IPS DF 6.9 (cell line): ENCODE results near the gene GHRH.

Experiments
- DNase-seq: peaks from one replicate; pipeline ENCODE4 v3.0.0-alpha.2; 2013; ENCODE audit warnings: low read depth, low spot score
- H3K27ac ChIP-seq: one replicate; pipeline ENCODE4 v1.5.1; 2013; ENCODE audit warnings: low read length, control low read depth
- H3K27me3 ChIP-seq: 2 replicates; pipeline ENCODE4 v1.6.1; 2013; ENCODE audit warnings: mild to moderate bottlenecking, low read length; ENCODE audit not compliant: control insufficient read depth, insufficient read depth
- H3K36me3 ChIP-seq: 2 replicates; pipeline ENCODE4 v1.6.1; 2013; ENCODE audit warnings: low read length; ENCODE audit not compliant: control insufficient read depth, insufficient read depth
- H3K4me1 ChIP-seq: 2 replicates; pipeline ENCODE4 v1.6.1; 2013; ENCODE audit warnings: low read length; ENCODE audit not compliant: control insufficient read depth, insufficient read depth
- H3K4me3 ChIP-seq: 2 replicates; pipeline ENCODE4 v1.5.1; 2013; ENCODE audit warnings: mild to moderate bottlenecking, low read length
- H3K9me3 ChIP-seq: 2 replicates; pipeline ENCODE4 v1.6.1; 2013; ENCODE audit warnings: low read length, inconsistent platforms; ENCODE audit not compliant: control insufficient read depth, insufficient read depth
- WGBS: extraction: QIAGEN DNeasy Blood & Tissue Kit; methylation state at CpG from one replicate; pipeline ENCODE4 v1.1.7; 2013; ENCODE audit warnings: mixed read lengths, missing lambda C conversion rate; ENCODE audit not compliant: insufficient read length, insufficient coverage; 5-methylcytosine and 5-hydroxymethylcytosine counted together

The GHRH gene

GRCh38 chr20:37263686-37264085, 2.1 kb upstream of the GHRH start:
- no peaks in the 10 kb centered on the region for H3K4me1 ChIP-seq
- H3K36me3 ChIP-seq: no peaks in the 10 kb centered on the region
- DNase-seq: no peak
- H3K27me3 ChIP-seq: no peaks in the 10 kb centered on the region
- H3K9me3 ChIP-seq: no peaks in the 10 kb centered on the region
- no peak overlapping the region for H3K4me3 ChIP-seq
- WGBS: no CpG with 5 or more reads among the region's 6 CpGs
- no peak overlapping the region for H3K27ac ChIP-seq

- peaks cover 3% of the 10 kb centered on the region; the same call in 1 of the 2 replicates for H3K4me1 ChIP-seq
- no peak for DNase-seq
- no peaks in the 10 kb centered on the region for H3K9me3 ChIP-seq
- no peak overlapping the region for H3K27ac ChIP-seq
- no peak overlapping the region for H3K4me3 ChIP-seq
- H3K27me3 ChIP-seq: no peaks in the 10 kb centered on the region
- WGBS: no CpG with 5 or more reads among the region's 8 CpGs
- H3K36me3 ChIP-seq: no peaks in the 10 kb centered on the region; the same call in 1 of the 2 replicates
These were observed 891 bp upstream of the GHRH start for GRCh38 chr20:37262505-37262904.

- Histone ChIP-seq H3K36me3 (no peaks in the 10 kb centered on the region; the same call in 1 of the 2 replicates), H3K4me1 (peaks cover 3% of the 10 kb centered on the region; the same call in 1 of the 2 replicates), H3K4me3 (no peak overlapping the region), H3K27me3 (no peaks in the 10 kb centered on the region), H3K9me3 (no peaks in the 10 kb centered on the region), H3K27ac (no peak overlapping the region)
- no peak for DNase-seq
- WGBS: no CpG with 5 or more reads among the region's 4 CpGs
These were observed 691 bp downstream of the GHRH start for GRCh38 chr20:37260923-37261322.

GRCh38 chr20:37259865-37260264, 1.7 kb downstream of the GHRH start:
- no peaks in the 10 kb centered on the region; the same call in 1 of the 2 replicates for H3K36me3 ChIP-seq
- WGBS: no CpG with 5 or more reads among the region's 3 CpGs
- H3K9me3 ChIP-seq: no peaks in the 10 kb centered on the region
- peaks cover 3% of the 10 kb centered on the region; the same call in 1 of the 2 replicates for H3K4me1 ChIP-seq
- no peak for DNase-seq
- H3K27me3 ChIP-seq: no peaks in the 10 kb centered on the region
- no peak overlapping the region for H3K27ac ChIP-seq
- H3K4me3 ChIP-seq: no peak overlapping the region

GRCh38 chr20:37259031-37259430, 2.6 kb downstream of the GHRH start:
- Histone ChIP-seq H3K4me3 (no peak overlapping the region), H3K27me3 (no peaks in the 10 kb centered on the region), H3K36me3 (no peaks in the 10 kb centered on the region; the same call in 1 of the 2 replicates), H3K4me1 (peaks cover 3% of the 10 kb centered on the region; the same call in 1 of the 2 replicates), H3K27ac (no peak overlapping the region), H3K9me3 (no peaks in the 10 kb centered on the region)
- no CpG with 5 or more reads among the region's 11 CpGs for WGBS
- no peak for DNase-seq

- no peaks in the 10 kb centered on the region; the same call in 1 of the 2 replicates for H3K36me3 ChIP-seq
- H3K9me3 ChIP-seq: no peaks in the 10 kb centered on the region
- no peaks in the 10 kb centered on the region for H3K27me3 ChIP-seq
- H3K27ac ChIP-seq: no peak overlapping the region
- H3K4me1 ChIP-seq: peaks cover 3% of the 10 kb centered on the region; the same call in 1 of the 2 replicates
- no peak for DNase-seq
- no peak overlapping the region for H3K4me3 ChIP-seq
- WGBS: no CpG with 5 or more reads among the region's 9 CpGs
These were observed 3.6 kb downstream of the GHRH start for GRCh38 chr20:37257988-37258387.

- Histone ChIP-seq H3K9me3 (no peaks in the 10 kb centered on the region), H3K36me3 (no peaks in the 10 kb centered on the region; the same call in 1 of the 2 replicates), H3K4me1 (peaks cover 3% of the 10 kb centered on the region; the same call in 1 of the 2 replicates), H3K4me3 (no peak overlapping the region), H3K27ac (no peak overlapping the region), H3K27me3 (no peaks in the 10 kb centered on the region)
- WGBS: no CpG with 5 or more reads among the region's 2 CpGs
- DNase-seq: no peak
These were observed 4.1 kb downstream of the GHRH start for GRCh38 chr20:37257530-37257929.

GRCh38 chr20:37256286-37256685, 5.3 kb downstream of the GHRH start:
- H3K36me3 ChIP-seq: no peaks in the 10 kb centered on the region; the same call in 1 of the 2 replicates
- no peak overlapping the region for H3K27ac ChIP-seq
- no peaks in the 10 kb centered on the region for H3K9me3 ChIP-seq
- no peak for DNase-seq
- no peaks in the 10 kb centered on the region for H3K27me3 ChIP-seq
- no CpG with 5 or more reads among the region's 11 CpGs for WGBS
- no peak overlapping the region for H3K4me3 ChIP-seq
- H3K4me1 ChIP-seq: peaks cover 5% of the 10 kb centered on the region

- no peak for DNase-seq
- Histone ChIP-seq H3K27ac (no peak overlapping the region), H3K4me1 (peaks cover 5% of the 10 kb centered on the region), H3K36me3 (no peaks in the 10 kb centered on the region; the same call in 1 of the 2 replicates), H3K9me3 (no peaks in the 10 kb centered on the region), H3K27me3 (no peaks in the 10 kb centered on the region), H3K4me3 (no peak overlapping the region)
- no CpG with 5 or more reads among the region's 7 CpGs for WGBS
These were observed 7.3 kb downstream of the GHRH start for GRCh38 chr20:37254114-37254878.

GRCh38 chr20:37253087-37253486, 8.5 kb downstream of the GHRH start:
- Histone ChIP-seq H3K27me3 (no peaks in the 10 kb centered on the region), H3K4me3 (no peak overlapping the region), H3K36me3 (no peaks in the 10 kb centered on the region; the same call in 1 of the 2 replicates), H3K9me3 (no peaks in the 10 kb centered on the region), H3K4me1 (peaks cover 2% of the 10 kb centered on the region), H3K27ac (no peak overlapping the region)
- no CpG with 5 or more reads among the region's 12 CpGs for WGBS
- no peak for DNase-seq
